CD4-positive, alpha-beta T cell treated with Interleukin-1 beta for 1 hour (primary cell): ENCODE measurements around the gene CDH4.
"Not testable (repeated sequence)": the region's sequence is repeated elsewhere in the genome, so short reads cannot be mapped to it uniquely, and the experiment has no call there.

Experiments
- DNase-seq, 2 donors: peaks; one replicate each; pipeline ENCODE4 v3.0.0-alpha.2; 2020 to 2022

The CDH4 gene

GRCh38 chr20:61964675-61965605, 712.9 kb downstream of the CDH4 start:
- DNase-seq = no peak

GRCh38 chr20:61965606-61966491, 713.8 kb downstream of the CDH4 start:
- no peak for DNase-seq

- no peak for DNase-seq
Observed at GRCh38 chr20:61966492-61967244, 714.6 kb downstream of the CDH4 start.

- no peak for DNase-seq
Observed at GRCh38 chr20:61967300-61967699, 715.2 kb downstream of the CDH4 start.

GRCh38 chr20:61968036-61968810, 716.2 kb downstream of the CDH4 start:
- DNase-seq = no peak

GRCh38 chr20:61968932-61969331, 716.9 kb downstream of the CDH4 start:
- DNase-seq = no peak

- DNase-seq = no peak
Observed at GRCh38 chr20:61969806-61970205, 717.7 kb downstream of the CDH4 start.

GRCh38 chr20:61970357-61970756, 718.3 kb downstream of the CDH4 start:
- no peak for DNase-seq

- DNase-seq = not testable (repeated sequence)
Observed at GRCh38 chr20:61971595-61971994, 719.5 kb downstream of the CDH4 start.

GRCh38 chr20:61972636-61973508, 720.8 kb downstream of the CDH4 start:
- DNase-seq = no peak

GRCh38 chr20:61973515-61974356, 721.7 kb downstream of the CDH4 start:
- no peak for DNase-seq

GRCh38 chr20:61974357-61974665, 722.2 kb downstream of the CDH4 start:
- no peak for DNase-seq

GRCh38 chr20:61975407-61976129, 723.5 kb downstream of the CDH4 start:
- no peak for DNase-seq

- DNase-seq = no peak
Observed at GRCh38 chr20:61976263-61976643, 724.2 kb downstream of the CDH4 start.

GRCh38 chr20:61976644-61977418, 724.8 kb downstream of the CDH4 start:
- DNase-seq = no peak

GRCh38 chr20:61977419-61977786, 725.3 kb downstream of the CDH4 start:
- no peak for DNase-seq

GRCh38 chr20:61978491-61978890, 726.4 kb downstream of the CDH4 start:
- no peak for DNase-seq

GRCh38 chr20:61979090-61979489, 727.0 kb downstream of the CDH4 start:
- no peak for DNase-seq
